SIG-M5 treated with dmso at 0.1 percent for 504 hours (cell line): ENCODE data around the gene OR7C1.
A peak's percentile ranks its signal among the peaks of the same experiment; 100 is the strongest.
"Not testable (repeated sequence)": the region's sequence is repeated elsewhere in the genome, so short reads cannot be mapped to it uniquely, and the experiment has no call there.

Source experiments
- DNase-seq: peaks from one replicate; lab custom pipeline; 2025; ENCODE audit not compliant: unreplicated experiment; lab: John Stamatoyannopoulos, UW

OR7C1 gene

GRCh38 chr19:14785102-14785793 lies 49.7 kb downstream of the OR7C1 start:
- DNase-seq = peak; percentile 90

- peak; percentile 71 for DNase-seq
These were observed 50.3 kb downstream of the OR7C1 start for GRCh38 chr19:14784730-14785101.

- peak; percentile 43 for DNase-seq
These were observed 51.5 kb downstream of the OR7C1 start for GRCh38 chr19:14783410-14783998.

GRCh38 chr19:14782626-14783409 lies 52.2 kb downstream of the OR7C1 start:
- no peak for DNase-seq

GRCh38 chr19:14781713-14782536 lies 53.1 kb downstream of the OR7C1 start:
- DNase-seq = not testable (repeated sequence)

GRCh38 chr19:14780622-14781225 lies 54.3 kb downstream of the OR7C1 start:
- not testable (repeated sequence) for DNase-seq

DNA sequence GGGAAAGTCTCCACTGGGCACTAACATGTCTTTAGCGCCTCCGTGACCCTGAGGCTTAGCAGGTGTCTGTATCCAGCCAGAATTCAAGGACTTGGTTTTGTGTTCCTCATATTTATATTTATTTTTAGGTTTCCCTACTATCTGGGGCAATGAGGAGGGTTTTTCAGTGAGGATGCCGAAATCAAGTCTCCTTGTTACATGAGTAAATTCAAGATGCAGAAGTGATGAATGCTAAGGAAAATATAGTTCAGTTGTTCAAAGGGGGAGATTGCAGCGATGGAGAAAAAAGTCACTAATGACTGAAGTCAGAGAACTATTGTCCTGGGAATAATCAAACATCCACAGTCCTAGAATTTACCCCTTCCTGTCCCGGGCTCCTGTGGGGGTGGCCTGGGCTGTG lies 55.8 kb downstream of the OR7C1 start:
- DNase-seq = no peak

DNA sequence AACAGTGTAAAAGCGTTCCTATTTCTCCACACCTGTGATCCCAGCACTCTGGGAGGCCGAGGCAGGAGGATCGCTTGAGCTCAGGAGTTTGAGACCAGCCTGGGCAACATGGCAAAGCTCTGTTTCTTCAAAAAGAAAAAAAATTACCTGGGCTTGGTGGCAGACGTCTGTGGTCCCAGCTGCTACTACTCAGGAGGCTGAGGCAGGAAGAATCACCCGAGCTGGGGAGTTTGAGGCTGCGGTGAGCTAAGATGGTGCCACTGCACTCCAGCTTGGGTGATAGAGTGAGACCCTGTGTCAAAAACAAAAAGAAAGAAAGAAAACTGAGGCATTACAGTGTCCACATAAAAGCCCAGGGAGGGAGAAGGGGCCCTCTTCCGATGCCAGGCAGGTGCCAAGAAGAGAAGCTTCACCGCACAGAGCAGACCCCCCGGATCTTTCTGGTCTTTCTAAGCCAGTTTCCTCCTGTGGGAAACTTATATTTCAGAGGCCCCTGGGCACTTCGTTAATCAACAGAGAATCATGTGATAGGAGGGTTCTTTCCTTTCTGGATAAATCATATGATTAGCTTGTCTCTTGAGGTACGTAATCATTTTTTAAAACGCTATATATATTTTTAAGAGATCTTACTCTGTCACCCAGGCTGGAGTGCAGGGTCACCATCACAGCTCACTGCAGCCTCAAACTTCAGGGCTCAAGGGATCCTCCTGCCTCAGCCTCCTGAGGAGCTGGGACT lies 56.7 kb downstream of the OR7C1 start, which contains the start of gene ADGRE2:
Gene ADGRE2 (minus strand): TSS at position 451 of the 736 bp plus-strand sequence. CDS start 1,804 bp downstream, outside the sequence.
- not testable (repeated sequence) for DNase-seq

DNA sequence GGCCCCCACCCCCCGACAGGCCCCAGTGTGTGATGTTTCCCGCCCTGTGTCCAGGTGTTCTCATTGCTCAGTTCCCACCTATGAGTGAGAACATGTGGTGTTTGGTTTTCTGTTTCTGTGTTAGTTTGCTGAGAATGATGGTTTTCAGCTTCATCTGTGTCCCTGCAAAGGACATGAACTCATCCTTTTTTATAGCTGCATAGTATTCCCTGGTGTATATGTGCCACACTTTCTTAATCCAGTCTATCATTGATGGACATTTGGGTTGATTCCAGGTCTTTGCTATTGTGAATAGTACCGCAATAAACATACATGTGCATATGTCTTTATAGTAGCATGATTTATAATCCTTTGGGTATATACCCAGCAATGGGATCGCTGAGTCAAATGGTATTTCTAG lies 57.3 kb downstream of the OR7C1 start:
- DNase-seq = not testable (repeated sequence)

DNA sequence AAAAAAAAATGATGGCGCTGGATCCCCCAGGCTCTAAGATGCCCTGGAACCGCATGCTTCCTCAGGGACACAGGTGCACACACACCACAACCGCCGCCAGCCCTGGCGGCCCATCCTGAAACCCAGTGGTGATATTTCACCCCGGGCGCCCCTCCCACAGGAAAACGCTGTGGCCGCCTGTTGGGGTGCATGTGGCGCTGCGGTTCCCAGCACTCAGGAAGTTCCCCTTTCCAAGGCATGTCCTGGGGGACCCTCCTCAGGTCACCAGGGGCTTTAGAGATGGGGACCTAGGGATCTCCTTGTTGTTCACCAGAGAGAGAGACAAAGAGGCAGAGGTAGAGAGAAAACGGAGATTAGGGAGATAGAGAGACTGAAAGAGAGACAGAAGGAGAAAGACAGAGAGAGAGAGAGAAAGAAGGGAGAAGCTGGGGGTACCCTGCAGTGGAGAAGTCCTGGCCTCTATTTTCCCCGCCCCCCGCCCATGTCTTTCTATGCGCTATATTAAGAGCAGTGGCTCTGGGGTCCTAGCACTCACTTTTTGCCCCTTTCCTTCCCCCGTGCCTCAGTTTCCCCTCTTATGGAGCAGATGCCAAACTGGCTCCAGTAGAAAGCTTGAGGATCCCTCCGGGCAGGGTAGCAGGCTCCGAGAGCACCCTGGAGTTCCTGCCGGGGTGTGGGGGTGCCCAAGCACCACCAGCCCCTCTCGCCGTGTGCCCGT lies 59.0 kb downstream of the OR7C1 start:
- DNase-seq = peak; percentile 32

DNA sequence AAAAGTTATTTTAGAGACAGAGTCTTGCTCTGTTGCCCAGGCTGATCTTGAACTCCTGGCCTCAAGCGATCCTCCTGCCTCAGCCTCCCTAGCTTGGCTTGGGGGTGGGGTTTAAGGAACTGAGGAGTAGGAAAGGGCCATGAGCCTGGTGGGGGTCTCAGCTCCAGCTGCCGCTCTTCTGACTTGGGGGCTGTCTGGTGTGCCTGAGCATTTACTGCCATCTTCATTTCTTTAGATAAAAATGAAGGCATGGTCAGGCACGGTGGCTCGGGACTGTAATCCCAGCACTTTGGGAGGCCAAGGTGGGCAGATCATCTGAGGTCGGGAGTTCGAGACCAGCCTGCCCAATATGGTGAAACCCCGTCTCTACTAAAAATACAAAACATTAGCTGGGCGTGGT lies 59.7 kb downstream of the OR7C1 start:
- DNase-seq = not testable (repeated sequence)

GRCh38 chr19:14774373-14774772 lies 60.6 kb downstream of the OR7C1 start:
- DNase-seq = no peak

DNA sequence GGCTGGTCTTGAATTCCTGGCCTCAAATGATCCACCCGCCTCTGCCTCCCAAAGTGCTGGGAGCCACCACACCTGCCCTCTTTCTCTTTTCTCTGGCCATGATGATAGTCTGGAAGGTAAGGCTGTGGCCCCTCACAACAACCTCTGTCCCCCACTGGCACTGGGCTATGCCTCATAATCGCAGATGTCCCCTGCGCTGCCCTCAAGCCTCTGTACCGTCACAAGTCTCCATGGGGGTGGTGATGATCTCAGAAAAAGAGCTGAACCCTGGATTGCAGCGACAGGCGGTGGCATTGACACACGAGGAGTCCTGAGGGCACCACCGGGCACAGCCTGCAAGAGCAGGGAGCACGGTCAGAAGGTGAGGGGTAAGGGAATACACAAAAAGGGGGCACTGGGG lies 61.3 kb downstream of the OR7C1 start:
- DNase-seq = not testable (repeated sequence)

GRCh38 chr19:14772995-14773394 lies 62.0 kb downstream of the OR7C1 start:
- no peak for DNase-seq

GRCh38 chr19:14772467-14772866 lies 62.5 kb downstream of the OR7C1 start:
- no peak for DNase-seq

- no peak for DNase-seq
These were observed 63.8 kb downstream of the OR7C1 start for GRCh38 chr19:14770944-14771839.

DNA sequence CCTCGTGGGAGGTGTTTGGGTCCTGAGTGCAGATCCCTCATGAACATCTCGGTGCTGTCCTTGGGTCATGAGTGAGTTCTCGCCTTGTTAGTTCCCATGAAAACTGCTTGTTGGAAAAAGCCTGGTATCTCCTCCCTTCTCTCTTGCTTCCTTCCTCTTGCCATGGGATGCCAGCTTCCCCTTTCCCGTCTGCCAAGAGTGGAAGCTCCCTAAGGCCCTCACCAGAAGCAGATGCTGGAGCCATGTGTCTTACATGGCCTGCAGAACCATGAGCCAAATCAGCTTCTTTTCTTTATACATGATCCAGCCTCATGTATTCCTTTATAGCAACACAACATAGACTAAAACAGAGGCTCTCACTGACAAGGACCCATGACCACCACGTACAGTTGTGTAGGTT lies 64.8 kb downstream of the OR7C1 start:
- DNase-seq = no peak

- no peak for DNase-seq
These were observed 65.8 kb downstream of the OR7C1 start for GRCh38 chr19:14769201-14769600.
